Measurements from ENCODE around the gene GRSF1.
"Not testable (repeated sequence)": the region's sequence is repeated elsewhere in the genome, so short reads cannot be mapped to it uniquely, and the experiment has no call there.

Gene GRSF1

GRCh38 chr4:70849291-70849690 lies 9.6 kb upstream of the GRSF1 start:
- DNase-seq (ENCODE audit: extremely low read depth, insufficient read length) = no peak
- no peak for TF ChIP-seq CTCF (IDR thresholded peaks at IDR 0.05; ENCODE audit: insufficient read depth, low read length, poor library complexity, severe bottlenecking)
- H3K27me3 ChIP-seq (replicated peaks; ENCODE audit: control insufficient read depth, insufficient read depth, low read length) = no peaks in the 10 kb centered on the region
- H3K4me3 ChIP-seq (replicated peaks; ENCODE audit: low read depth, low read length) = no peak overlapping the region
- no peaks in the 10 kb centered on the region for H3K36me3 ChIP-seq (ENCODE audit: control insufficient read depth, insufficient read depth, low read length)

GRCh38 chr4:70844180-70844579 lies 4.5 kb upstream of the GRSF1 start:
- H3K4me3 ChIP-seq (replicated peaks; ENCODE audit: low read depth, low read length) = no peak overlapping the region
- DNase-seq (ENCODE audit: extremely low read depth, insufficient read length) = peak; percentile 48
- H3K27me3 ChIP-seq (replicated peaks; ENCODE audit: control insufficient read depth, insufficient read depth, low read length) = no peaks in the 10 kb centered on the region
- no peak for TF ChIP-seq CTCF (IDR thresholded peaks at IDR 0.05; ENCODE audit: insufficient read depth, low read length, poor library complexity, severe bottlenecking)
- H3K36me3 ChIP-seq (ENCODE audit: control insufficient read depth, insufficient read depth, low read length) = no peaks in the 10 kb centered on the region

GRCh38 chr4:70842761-70843435 lies 3.2 kb upstream of the GRSF1 start:
- TF ChIP-seq CTCF (IDR thresholded peaks at IDR 0.05; ENCODE audit: insufficient read depth, low read length, poor library complexity, severe bottlenecking) = no peak
- no peaks in the 10 kb centered on the region for H3K36me3 ChIP-seq (ENCODE audit: control insufficient read depth, insufficient read depth, low read length)
- peak; percentile 32 for DNase-seq (ENCODE audit: extremely low read depth, insufficient read length)
- no peak overlapping the region for H3K4me3 ChIP-seq (replicated peaks; ENCODE audit: low read depth, low read length)
- H3K27me3 ChIP-seq (replicated peaks; ENCODE audit: control insufficient read depth, insufficient read depth, low read length) = no peaks in the 10 kb centered on the region

GRCh38 chr4:70841951-70842350 lies 2.3 kb upstream of the GRSF1 start:
- DNase-seq (ENCODE audit: extremely low read depth, insufficient read length) = no peak
- no peaks in the 10 kb centered on the region for H3K27me3 ChIP-seq (replicated peaks; ENCODE audit: control insufficient read depth, insufficient read depth, low read length)
- no peak overlapping the region for H3K4me3 ChIP-seq (replicated peaks; ENCODE audit: low read depth, low read length)
- H3K36me3 ChIP-seq (ENCODE audit: control insufficient read depth, insufficient read depth, low read length) = no peaks in the 10 kb centered on the region
- no peak for TF ChIP-seq CTCF (IDR thresholded peaks at IDR 0.05; ENCODE audit: insufficient read depth, low read length, poor library complexity, severe bottlenecking)

- TF ChIP-seq CTCF (IDR thresholded peaks at IDR 0.05; ENCODE audit: insufficient read depth, low read length, poor library complexity, severe bottlenecking) = no peak
- Histone ChIP-seq H3K27me3 (replicated peaks; ENCODE audit: control insufficient read depth, insufficient read depth, low read length) (no peaks in the 10 kb centered on the region), H3K4me3 (replicated peaks; ENCODE audit: low read depth, low read length) (no peak overlapping the region), H3K36me3 (ENCODE audit: control insufficient read depth, insufficient read depth, low read length) (no peaks in the 10 kb centered on the region)
- no peak for DNase-seq (ENCODE audit: extremely low read depth, insufficient read length)
Observed at GRCh38 chr4:70841211-70841610, 1.5 kb upstream of the GRSF1 start.

GRCh38 chr4:70840631-70841030 lies 941 bp upstream of the GRSF1 start:
- not testable (repeated sequence) for H3K4me3 ChIP-seq (replicated peaks; ENCODE audit: low read depth, low read length); DNase-seq (ENCODE audit: extremely low read depth, insufficient read length); H3K27me3 ChIP-seq (replicated peaks; ENCODE audit: control insufficient read depth, insufficient read depth, low read length); H3K36me3 ChIP-seq (ENCODE audit: control insufficient read depth, insufficient read depth, low read length)

GRCh38 chr4:70840137-70840536 lies 447 bp upstream of the GRSF1 start:
- DNase-seq (ENCODE audit: extremely low read depth, insufficient read length) = peak; percentile 41
- H3K27me3 ChIP-seq (replicated peaks; ENCODE audit: control insufficient read depth, insufficient read depth, low read length); H3K4me3 ChIP-seq (replicated peaks; ENCODE audit: low read depth, low read length); H3K36me3 ChIP-seq (ENCODE audit: control insufficient read depth, insufficient read depth, low read length): not testable (repeated sequence)
